DND-41 (cell line): ENCODE results near the gene KLF8.
"Not testable (repeated sequence)": the region's sequence is repeated elsewhere in the genome, so short reads cannot be mapped to it uniquely, and the experiment has no call there.

Source experiments
- ATAC-seq: fragments of 200-7000 bp; cut with Tn5 transposase; 3 replicates; pipeline ENCODE4 v1.9.1; 2021; ENCODE audit warnings: low read depth; ENCODE audit not compliant: insufficient read depth
- DNase-seq: peaks from one replicate; pipeline ENCODE4 v3.0.0-alpha.2; 2020
- H2AFZ ChIP-seq: 2 replicates; pipeline ENCODE4 v1.6.0; 2012; ENCODE audit warnings: low read depth, low read length
- H3K27ac ChIP-seq: 2 replicates; pipeline ENCODE4 v1.5.1; 2012; ENCODE audit warnings: low read length, inconsistent platforms
- H3K27me3 ChIP-seq: fragments of 200-600 bp; sonication (generic); 2 replicates; pipeline ENCODE4 v1.6.0; 2012; ENCODE audit warnings: low read length, mild to moderate bottlenecking, inconsistent platforms; ENCODE audit not compliant: insufficient read depth, poor library complexity
- H3K36me3 ChIP-seq: 2 replicates; pipeline ENCODE4 v1.5.1; 2012; ENCODE audit warnings: low read length, inconsistent platforms; ENCODE audit not compliant: insufficient read depth
- H3K4me1 ChIP-seq: 2 replicates; pipeline ENCODE4 v1.5.1; 2012; ENCODE audit warnings: mild to moderate bottlenecking, low read length; ENCODE audit not compliant: insufficient read depth
- H3K4me2 ChIP-seq: 2 replicates; pipeline ENCODE4 v1.6.0; 2012; ENCODE audit warnings: mild to moderate bottlenecking, moderate library complexity, low read length, inconsistent platforms; ENCODE audit not compliant: insufficient read depth
- H3K4me3 ChIP-seq, 2 experiments: fragments of 200-600 bp in 1 of 2; shearing (Covaris generic) in 1 of 2; 2 replicates each; pipeline ENCODE4 v1.5.1; 2012 to 2016; ENCODE audit warnings: inconsistent platforms in 2 of 2, low read length in 2 of 2, mild to moderate bottlenecking in 2 of 2, low read depth in 1 of 2, moderate library complexity in 1 of 2
- H3K79me2 ChIP-seq: 2 replicates; pipeline ENCODE4 v1.6.0; 2012; ENCODE audit warnings: low read length, inconsistent platforms; ENCODE audit not compliant: insufficient read depth
- H3K9ac ChIP-seq: 2 replicates; pipeline ENCODE4 v1.6.0; 2012; ENCODE audit warnings: low read depth, mild to moderate bottlenecking, inconsistent platforms, low read length, moderate library complexity
- H3K9me3 ChIP-seq: 2 replicates; pipeline ENCODE4 v1.5.1; 2012; ENCODE audit warnings: low read length, moderate library complexity, mild to moderate bottlenecking, inconsistent platforms; ENCODE audit not compliant: insufficient read depth, severe bottlenecking
- H4K20me1 ChIP-seq: 2 replicates; pipeline ENCODE4 v1.6.0; 2012; ENCODE audit warnings: low read length; ENCODE audit not compliant: insufficient read depth
- CTCF ChIP-seq: IDR thresholded peaks from 2 replicates; pipeline ENCODE4 v1.5.1; 2012; ENCODE audit warnings: borderline replicate concordance, low read length, moderate library complexity, mild to moderate bottlenecking; ENCODE audit not compliant: poor library complexity, severe bottlenecking; ENCODE audit errors: extremely low read depth
- EZH2 ChIP-seq: IDR thresholded peaks from 3 replicates; pipeline ENCODE4 v1.6.1; 2012; ENCODE audit warnings: borderline replicate concordance, low read depth, mild to moderate bottlenecking, moderate library complexity, low read length, inconsistent platforms; ENCODE audit not compliant: severe bottlenecking

KLF8 gene

DNA sequence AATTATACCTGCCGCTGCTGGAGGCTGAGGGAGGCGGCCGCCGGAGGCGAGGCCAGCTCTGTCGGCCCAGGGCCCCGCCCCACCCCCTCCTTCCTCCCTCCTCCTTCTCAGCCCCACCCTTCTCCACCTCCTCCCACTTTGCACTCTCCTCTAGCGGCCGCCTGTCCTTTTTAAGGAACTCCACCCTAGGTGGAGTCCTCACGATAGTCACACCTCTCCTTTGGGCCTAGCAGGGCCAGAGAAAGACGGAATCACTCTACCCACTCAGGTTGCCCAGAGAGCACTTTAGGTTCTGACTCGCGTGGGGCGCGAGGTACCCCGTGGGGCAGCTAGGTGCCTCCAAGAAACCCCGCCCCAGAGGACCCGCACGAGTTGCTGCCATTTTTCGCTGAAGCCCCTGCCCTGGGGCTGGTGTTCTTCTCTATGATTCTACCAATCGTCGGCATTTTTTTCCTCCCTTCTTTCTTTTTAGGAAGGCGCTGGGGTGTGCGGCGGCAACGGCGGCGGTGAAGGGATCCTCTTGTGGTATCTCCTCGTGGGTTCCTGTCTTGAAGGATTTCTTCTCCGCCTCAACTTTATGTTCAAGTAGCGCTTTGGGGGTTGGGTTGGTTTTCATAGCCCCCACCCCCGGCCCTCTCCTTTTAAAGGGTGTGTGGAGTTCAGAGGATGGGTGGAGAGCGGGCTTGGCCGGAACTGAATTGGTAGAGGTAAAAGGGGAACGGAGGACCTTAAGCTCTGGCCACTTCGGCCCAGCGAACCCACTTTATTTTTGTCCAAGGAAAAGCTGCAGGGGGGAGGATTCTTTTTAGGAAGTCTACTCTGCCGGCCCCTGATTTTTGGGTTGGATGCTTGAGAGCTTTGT lies at the start of gene KLF8:
KLF8 (plus strand) TSS at position 136 of the 862 bp plus-strand sequence. CDS start 979 bp downstream, outside the sequence.
- H3K9ac ChIP-seq: no peak within 1 kb of the TSS
- no peaks in the 10 kb centered on the region for H3K9me3 ChIP-seq
- H3K79me2 ChIP-seq: no peaks in the 10 kb centered on the region
- DNase-seq (no peak), ATAC-seq (no peak)
- TF ChIP-seq EZH2 (no peak), CTCF (no peak)
- no peaks in the 10 kb centered on the region for H3K27me3 ChIP-seq
- no peaks in the 10 kb centered on the region for H3K36me3 ChIP-seq
- no peak within 1 kb of the TSS for H3K4me2 ChIP-seq
- no peak within 1 kb of the TSS for H3K27ac ChIP-seq
- H3K4me3 ChIP-seq: no peak within 1 kb of the TSS
- no peaks in the 10 kb centered on the region for H3K4me1 ChIP-seq
- no peaks in the 10 kb centered on the region for H4K20me1 ChIP-seq
- H2AFZ ChIP-seq: no peak within 1 kb of the TSS

GRCh38 chrX:56206945-56207344 lies 25.2 kb upstream of the KLF8 start:
- H3K9me3 ChIP-seq, H3K27ac ChIP-seq, H3K4me3 ChIP-seq, ATAC-seq, H3K4me2 ChIP-seq, H3K27me3 ChIP-seq, H3K79me2 ChIP-seq, H3K36me3 ChIP-seq, H3K9ac ChIP-seq, H4K20me1 ChIP-seq, H2AFZ ChIP-seq, H3K4me1 ChIP-seq, DNase-seq: not testable (repeated sequence)

- no peaks in the 10 kb centered on the region for H3K36me3 ChIP-seq
- no peaks in the 10 kb centered on the region for H3K27me3 ChIP-seq
- H3K27ac ChIP-seq: no peak overlapping the region
- TF ChIP-seq CTCF (no peak), EZH2 (no peak)
- no peaks in the 10 kb centered on the region for H3K4me1 ChIP-seq
- no peaks in the 10 kb centered on the region for H4K20me1 ChIP-seq
- no peaks in the 10 kb centered on the region for H3K79me2 ChIP-seq
- DNase-seq (no peak), ATAC-seq (no peak)
- H3K9ac ChIP-seq: no peak overlapping the region
- no peaks in the 10 kb centered on the region for H3K9me3 ChIP-seq
- no peak overlapping the region for H3K4me2 ChIP-seq
- no peak overlapping the region for H3K4me3 ChIP-seq
- H2AFZ ChIP-seq: no peak overlapping the region
Observed at GRCh38 chrX:56211701-56212100, 20.5 kb upstream of the KLF8 start.

- Histone ChIP-seq H3K36me3 (no peaks in the 10 kb centered on the region), H3K4me2 (no peak overlapping the region), H2AFZ (no peak overlapping the region), H3K9me3 (no peaks in the 10 kb centered on the region), H3K4me1 (no peaks in the 10 kb centered on the region), H3K79me2 (no peaks in the 10 kb centered on the region), H3K9ac (no peak overlapping the region), H3K27ac (no peak overlapping the region), H4K20me1 (no peaks in the 10 kb centered on the region), H3K4me3 (no peak overlapping the region), H3K27me3 (no peaks in the 10 kb centered on the region)
- ATAC-seq: no peak
- DNase-seq: no peak
- TF ChIP-seq CTCF (no peak), EZH2 (no peak)
Observed at GRCh38 chrX:56216332-56216731, 15.8 kb upstream of the KLF8 start.
